ENCODE results near the gene CAMP.

GRCh38 chr3:48187301-48187578 lies 36.1 kb upstream of the CAMP start:
- TF ChIP-seq CTCF (IDR thresholded peaks at IDR 0.05) (no peak), POLR2A (IDR thresholded peaks at IDR 0.05) (no peak), EP300 (IDR thresholded peaks at IDR 0.05) (no peak)
